CD1c-positive myeloid dendritic cell (primary cell): ENCODE measurements around the gene SMPD3.

Experiments
- DNase-seq: peaks from one replicate; pipeline ENCODE4 v3.0.0-alpha.2; 2016; ENCODE audit errors: extremely low spot score

Gene SMPD3

GRCh38 chr16:68434624-68435210 is 13.6 kb downstream of the SMPD3 start:
- DNase-seq: no peak

- DNase-seq: no peak
Observed at GRCh38 chr16:68433316-68433715, 15.0 kb downstream of the SMPD3 start.

- no peak for DNase-seq
Observed at GRCh38 chr16:68432701-68433100, 15.6 kb downstream of the SMPD3 start.

GRCh38 chr16:68429076-68429854 is 19.0 kb downstream of the SMPD3 start:
- no peak for DNase-seq

- no peak for DNase-seq
Observed at GRCh38 chr16:68427649-68428303, 20.5 kb downstream of the SMPD3 start.

- no peak for DNase-seq
Observed at GRCh38 chr16:68426347-68426652, 22.0 kb downstream of the SMPD3 start.

GRCh38 chr16:68425498-68426346 is 22.6 kb downstream of the SMPD3 start:
- no peak for DNase-seq

GRCh38 chr16:68423771-68424170 is 24.5 kb downstream of the SMPD3 start:
- no peak for DNase-seq

GRCh38 chr16:68422396-68422960 is 25.8 kb downstream of the SMPD3 start:
- no peak for DNase-seq

- no peak for DNase-seq
Observed at GRCh38 chr16:68421076-68421475, 27.2 kb downstream of the SMPD3 start.

- no peak for DNase-seq
Observed at GRCh38 chr16:68420366-68420942, 27.9 kb downstream of the SMPD3 start.

- peak; percentile 45 for DNase-seq
Observed at GRCh38 chr16:68417711-68418301, 30.5 kb downstream of the SMPD3 start.

- no peak for DNase-seq
Observed at GRCh38 chr16:68416057-68417046, 32.0 kb downstream of the SMPD3 start.

GRCh38 chr16:68414581-68414980 is 33.7 kb downstream of the SMPD3 start:
- DNase-seq: no peak

- no peak for DNase-seq
Observed at GRCh38 chr16:68412061-68412460, 36.2 kb downstream of the SMPD3 start.

- DNase-seq: no peak
Observed at GRCh38 chr16:68411086-68411485, 37.2 kb downstream of the SMPD3 start.

- DNase-seq: no peak
Observed at GRCh38 chr16:68408967-68409366, 39.3 kb downstream of the SMPD3 start.

- no peak for DNase-seq
Observed at GRCh38 chr16:68408428-68408827, 39.9 kb downstream of the SMPD3 start.

GRCh38 chr16:68406458-68407152 is 41.7 kb downstream of the SMPD3 start:
- no peak for DNase-seq
